Measurements from ENCODE around the gene C14orf119. TPM values are rescaled to one million over a fixed set of nuclear protein-coding genes. Genes with fewer than 3 reads are reported as not detected.

C14orf119 gene
- total RNA-seq, 1 experiment from 2014 or later, result 46.8 TPM

DNA sequence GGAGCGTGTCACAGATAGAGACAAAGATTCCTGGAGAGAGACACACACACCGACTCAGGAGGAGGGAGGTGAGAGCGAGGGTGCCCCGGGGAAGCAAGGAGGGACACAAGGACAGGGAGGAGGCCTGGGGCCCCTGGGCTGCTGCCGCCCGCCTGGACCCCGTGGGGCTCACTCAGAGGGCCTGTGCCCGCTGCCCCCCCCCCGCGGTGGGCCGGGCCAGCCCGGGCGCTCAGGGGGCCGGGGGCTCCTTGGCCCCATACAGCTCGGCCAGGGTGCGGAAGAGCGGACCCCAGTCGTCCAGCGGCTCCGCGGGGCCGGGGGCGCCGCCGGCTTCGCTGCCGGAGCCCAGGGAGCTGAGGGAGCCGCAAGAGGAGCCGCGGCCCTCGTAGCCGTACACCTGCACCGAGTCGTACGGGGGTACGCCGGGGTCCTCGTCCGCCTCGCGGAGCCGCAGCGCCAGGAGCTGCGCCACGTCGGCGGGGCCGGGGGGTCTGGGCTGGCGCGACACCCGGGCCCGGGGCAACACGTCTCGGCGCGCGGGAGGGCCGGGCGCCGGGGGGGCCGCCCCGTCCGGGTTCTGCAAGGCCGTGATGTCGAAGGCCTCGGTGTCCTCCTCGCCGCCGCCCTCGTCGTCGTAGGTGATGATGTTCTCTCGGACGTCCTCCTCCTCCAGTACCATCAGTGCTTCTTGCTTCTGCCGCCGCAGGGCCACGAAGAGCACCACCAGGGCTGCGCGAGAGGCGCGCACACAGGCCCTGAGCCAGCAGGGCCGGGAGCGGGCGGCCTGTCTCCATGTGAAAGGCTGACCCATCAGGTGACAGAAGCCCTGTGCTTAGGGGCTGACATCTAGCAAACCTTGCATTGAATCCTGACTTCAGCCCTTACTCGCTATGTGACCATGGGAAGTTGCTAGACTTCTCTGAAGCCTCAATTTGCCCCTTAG lies 47.3 kb upstream of the C14orf119 start:
- Histone ChIP-seq H3K4me1 (ENCODE audit: control insufficient read depth in 1 of 2, insufficient read depth in 2 of 2, low read length in 2 of 2) (peaks cover 0 to 5% of the 10 kb centered on the region in 2 experiments; a peak in 1 of 4 replicates), H3K9me3 (ENCODE audit: control insufficient read depth in 1 of 2, insufficient read depth in 1 of 2, low read depth in 1 of 2, low read length in 2 of 2) (no peaks in the 10 kb centered on the region), H3K4me3 (replicated peaks in 1 of 2; ENCODE audit: low read depth in 1 of 2, low read length in 2 of 2) (no peak overlapping the region), H3K79me2 (ENCODE audit: insufficient read depth, low read length) (no peaks in the 10 kb centered on the region), H2AFZ (ENCODE audit: low read depth, low read length, poor library complexity, severe bottlenecking) (no peak overlapping the region), H3K9me2 (ENCODE audit: insufficient read depth) (no peaks in the 10 kb centered on the region), H3K27me3 (ENCODE audit: insufficient read depth, low read length) (no peaks in the 10 kb centered on the region), H3K4me2 (ENCODE audit: low read length) (no peak overlapping the region), H3K36me3 (ENCODE audit: control insufficient read depth in 1 of 2, insufficient read depth in 2 of 2, low read length in 2 of 2) (no peaks in the 10 kb centered on the region), H3K9ac (ENCODE audit: low read length) (no peak overlapping the region), H4K20me1 (ENCODE audit: insufficient read depth) (no peaks in the 10 kb centered on the region), H3K27ac (ENCODE audit: low read depth, low read length) (no peak overlapping the region)
- no peak for ATAC-seq
- CTCF ChIA-PET, result no interaction called here
- no peak for DNase-seq (ENCODE audit: low read depth, low spot score)
- intact Hi-C loops (cut with micrococcal nuclease), result no loop called here
- no TSS peak for BruUV-seq (replicated peaks)
- POLR2A ChIA-PET, result no interaction called here
- RAD21 ChIA-PET (ENCODE audit: low non-redundant PET in 1 of 2, low total read pairs in 2 of 2, uncharacterized antibody in 2 of 2, unreplicated experiment in 2 of 2), result no interaction called here
- TF ChIP-seq CBX3 (IDR thresholded peaks at IDR 0.05; ENCODE audit: low read depth), result no peak
- TF ChIP-seq JUND (IDR thresholded peaks at IDR 0.05), result no peak
- no peak for TF ChIP-seq RAD21 (IDR thresholded peaks at IDR 0.05; ENCODE audit: low read depth)
- no peak for TF ChIP-seq CEBPB (IDR thresholded peaks at IDR 0.05; ENCODE audit: low read depth)
- TF ChIP-seq ZFX (IDR thresholded peaks at IDR 0.05), result no peak
- no peak for TF ChIP-seq SRF (IDR thresholded peaks at IDR 0.05; ENCODE audit: low read depth)
- no peak for TF ChIP-seq EZH2 (IDR thresholded peaks at IDR 0.05)
- TF ChIP-seq, protein P1, sequence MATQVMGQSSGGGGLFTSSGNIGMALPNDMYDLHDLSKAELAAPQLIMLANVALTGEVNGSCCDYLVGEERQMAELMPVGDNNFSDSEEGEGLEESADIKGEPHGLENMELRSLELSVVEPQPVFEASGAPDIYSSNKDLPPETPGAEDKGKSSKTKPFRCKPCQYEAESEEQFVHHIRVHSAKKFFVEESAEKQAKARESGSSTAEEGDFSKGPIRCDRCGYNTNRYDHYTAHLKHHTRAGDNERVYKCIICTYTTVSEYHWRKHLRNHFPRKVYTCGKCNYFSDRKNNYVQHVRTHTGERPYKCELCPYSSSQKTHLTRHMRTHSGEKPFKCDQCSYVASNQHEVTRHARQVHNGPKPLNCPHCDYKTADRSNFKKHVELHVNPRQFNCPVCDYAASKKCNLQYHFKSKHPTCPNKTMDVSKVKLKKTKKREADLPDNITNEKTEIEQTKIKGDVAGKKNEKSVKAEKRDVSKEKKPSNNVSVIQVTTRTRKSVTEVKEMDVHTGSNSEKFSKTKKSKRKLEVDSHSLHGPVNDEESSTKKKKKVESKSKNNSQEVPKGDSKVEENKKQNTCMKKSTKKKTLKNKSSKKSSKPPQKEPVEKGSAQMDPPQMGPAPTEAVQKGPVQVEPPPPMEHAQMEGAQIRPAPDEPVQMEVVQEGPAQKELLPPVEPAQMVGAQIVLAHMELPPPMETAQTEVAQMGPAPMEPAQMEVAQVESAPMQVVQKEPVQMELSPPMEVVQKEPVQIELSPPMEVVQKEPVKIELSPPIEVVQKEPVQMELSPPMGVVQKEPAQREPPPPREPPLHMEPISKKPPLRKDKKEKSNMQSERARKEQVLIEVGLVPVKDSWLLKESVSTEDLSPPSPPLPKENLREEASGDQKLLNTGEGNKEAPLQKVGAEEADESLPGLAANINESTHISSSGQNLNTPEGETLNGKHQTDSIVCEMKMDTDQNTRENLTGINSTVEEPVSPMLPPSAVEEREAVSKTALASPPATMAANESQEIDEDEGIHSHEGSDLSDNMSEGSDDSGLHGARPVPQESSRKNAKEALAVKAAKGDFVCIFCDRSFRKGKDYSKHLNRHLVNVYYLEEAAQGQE (IDR thresholded peaks at IDR 0.05; ENCODE audit: low read depth), result no peak
- no peak for TF ChIP-seq POLR2A (IDR thresholded peaks at IDR 0.05; ENCODE audit: borderline replicate concordance, extremely low read depth, insufficient read depth, insufficient read length)
- TF ChIP-seq SIN3A (IDR thresholded peaks at IDR 0.05; ENCODE audit: low read depth), result no peak

Measured in HCT116 (cell line).